GM18870 (cell line): ENCODE results near the gene NPIPB6.
"Not testable (repeated sequence)": the region's sequence is repeated elsewhere in the genome, so short reads cannot be mapped to it uniquely, and the experiment has no call there.

Experiments used
- ATAC-seq: cut with Tn5 transposase; IDR thresholded peaks from one replicate; pipeline ENCODE4 v1.9.1; 2021; ENCODE audit warnings: moderate library complexity; ENCODE audit not compliant: unreplicated experiment

The NPIPB6 gene

GRCh38 chr16:28363408-28363807, at the start of gene NPIPB6:
NPIPB6 (minus strand) TSS chr16:28363508; CDS start chr16:28362822, 686 bp downstream.
- ATAC-seq, result not testable (repeated sequence)

- ATAC-seq, result peak; percentile 82
Measured at GRCh38 chr16:28403220-28404072, 40.1 kb upstream of the NPIPB6 start, which contains the start of gene EIF3CL. EIF3CL (minus strand) TSS chr16:28403841; CDS start chr16:28403618, 223 bp downstream.

- not testable (repeated sequence) for ATAC-seq
Measured at GRCh38 chr16:28392054-28392453, 28.7 kb upstream of the NPIPB6 start.

- not testable (repeated sequence) for ATAC-seq
Measured at GRCh38 chr16:28382177-28382867, 19.0 kb upstream of the NPIPB6 start.

- not testable (repeated sequence) for ATAC-seq
Measured at GRCh38 chr16:28377822-28378221, 14.5 kb upstream of the NPIPB6 start.

GRCh38 chr16:28377108-28377625, 13.9 kb upstream of the NPIPB6 start:
- ATAC-seq, result not testable (repeated sequence)

GRCh38 chr16:28375115-28375514, 11.8 kb upstream of the NPIPB6 start:
- not testable (repeated sequence) for ATAC-seq

- not testable (repeated sequence) for ATAC-seq
Measured at GRCh38 chr16:28374281-28374680, 11.0 kb upstream of the NPIPB6 start.

- ATAC-seq, result not testable (repeated sequence)
Measured at GRCh38 chr16:28367926-28368325, 4.6 kb upstream of the NPIPB6 start.

- not testable (repeated sequence) for ATAC-seq
Measured at GRCh38 chr16:28364268-28365173, 1.2 kb upstream of the NPIPB6 start.

- ATAC-seq, result not testable (repeated sequence)
Measured at GRCh38 chr16:28362600-28362999, 708 bp downstream of the NPIPB6 start.

GRCh38 chr16:28338230-28338629, 25.1 kb downstream of the NPIPB6 start:
- not testable (repeated sequence) for ATAC-seq

- ATAC-seq, result not testable (repeated sequence)
Measured at GRCh38 chr16:28336940-28337710, 26.2 kb downstream of the NPIPB6 start.

- not testable (repeated sequence) for ATAC-seq
Measured at GRCh38 chr16:28335678-28336077, 27.6 kb downstream of the NPIPB6 start.

- ATAC-seq, result not testable (repeated sequence)
Measured at GRCh38 chr16:28332632-28333031, 30.7 kb downstream of the NPIPB6 start.

- ATAC-seq, result not testable (repeated sequence)
Measured at GRCh38 chr16:28330981-28331380, 32.3 kb downstream of the NPIPB6 start.

- not testable (repeated sequence) for ATAC-seq
Measured at GRCh38 chr16:28330232-28330631, 33.1 kb downstream of the NPIPB6 start.

GRCh38 chr16:28326881-28327610, 36.3 kb downstream of the NPIPB6 start:
- no peak for ATAC-seq

- ATAC-seq, result no peak
Measured at GRCh38 chr16:28324887-28325279, 38.4 kb downstream of the NPIPB6 start.
